Hepatocyte (in vitro differentiated cells): ENCODE measurements around the gene OSMR.

ENCODE experiments used
- CTCF ChIP-seq: fragments of 200-600 bp; sonication (generic); IDR thresholded peaks from 2 replicates; pipeline ENCODE4 v1.5.1; 2016; ENCODE audit warnings: antibody characterized with exemption, mild to moderate bottlenecking; ENCODE audit not compliant: poor library complexity
- EZH2 ChIP-seq: fragments of 200-600 bp; sonication (generic); IDR thresholded peaks from 2 replicates; pipeline ENCODE4 v1.6.1; 2016; ENCODE audit warnings: antibody characterized with exemption, mild to moderate bottlenecking, borderline replicate concordance
- EZH2phosphoT487 ChIP-seq: fragments of 200-600 bp; sonication (generic); IDR thresholded peaks from one replicate; pipeline ENCODE4 v1.6.1; 2018; ENCODE audit warnings: antibody characterized with exemption, mild to moderate bottlenecking, low read depth, moderate library complexity; ENCODE audit not compliant: unreplicated experiment, severe bottlenecking

- TF ChIP-seq EZH2 (no peak), CTCF (no peak), EZH2phosphoT487 (no peak)
Measured at GRCh38 chr5:38948501-38948900, 102.7 kb downstream of the OSMR start.
